HAP-1 (cell line): ENCODE measurements around the gene WSB1.

ENCODE experiments used
- DNase-seq, 2 experiments: peaks; one replicate each; pipeline ENCODE4 v3.0.0-alpha.2; 2016 to 2020; ENCODE audit warnings: low spot score in 2 of 2
- H3K27me3 ChIP-seq: fragments of 250-450 bp; sonication (Bioruptor Pico); 2 replicates; pipeline ENCODE4 v1.5.1; 2020; ENCODE audit warnings: low read depth, mild to moderate bottlenecking, moderate library complexity
- H3K36me3 ChIP-seq: fragments of 250-450 bp; sonication (Bioruptor Pico); replicated peaks from 2 replicates; pipeline ENCODE4 v1.5.1; 2020; ENCODE audit warnings: mild to moderate bottlenecking
- H3K4me1 ChIP-seq: fragments of 250-450 bp; sonication (Bioruptor Pico); 2 replicates; pipeline ENCODE4 v1.5.1; 2020; ENCODE audit warnings: mild to moderate bottlenecking
- H3K4me3 ChIP-seq: fragments of 250-450 bp; sonication (Bioruptor Pico); 2 replicates; pipeline ENCODE4 v1.5.1; 2020; ENCODE audit warnings: mild to moderate bottlenecking, moderate library complexity
- H3K9me3 ChIP-seq: fragments of 250-450 bp; sonication (Bioruptor Pico); 2 replicates; pipeline ENCODE4 v1.5.1; 2020; ENCODE audit warnings: mild to moderate bottlenecking, moderate library complexity
- in situ Hi-C: fragments of 300-500 bp; cut with MboI; formaldehyde crosslinking; loops from 3 replicates; pipeline ENCODE4 v1.14.3; 2020; ENCODE audit warnings: low sequenced_read_pairs, inconsistent platforms, mixed read lengths

Gene WSB1

GRCh38 chr17:27285516-27285915 is 8.4 kb upstream of the WSB1 start:
- in situ Hi-C loops: no loop called here
- Histone ChIP-seq H3K4me1 (no peaks in the 10 kb centered on the region), H3K27me3 (no peaks in the 10 kb centered on the region), H3K9me3 (no peaks in the 10 kb centered on the region), H3K4me3 (no peak overlapping the region), H3K36me3 (no peaks in the 10 kb centered on the region)
- no peak for DNase-seq

- in situ Hi-C loops: no loop called here
- Histone ChIP-seq H3K4me3 (no peak overlapping the region), H3K36me3 (no peaks in the 10 kb centered on the region), H3K4me1 (peaks cover under 1% of the 10 kb centered on the region), H3K27me3 (no peaks in the 10 kb centered on the region), H3K9me3 (no peaks in the 10 kb centered on the region)
- no peak for DNase-seq
Observed at GRCh38 chr17:27288183-27288582, 5.7 kb upstream of the WSB1 start.

- H3K27me3 ChIP-seq: no peaks in the 10 kb centered on the region
- H3K4me1 ChIP-seq: peaks cover 6% of the 10 kb centered on the region
- no peak overlapping the region for H3K4me3 ChIP-seq
- H3K36me3 ChIP-seq: no peaks in the 10 kb centered on the region
- no peak for DNase-seq
- in situ Hi-C loops: no loop called here
- H3K9me3 ChIP-seq: no peaks in the 10 kb centered on the region
Observed at GRCh38 chr17:27289856-27290255, 4.1 kb upstream of the WSB1 start.

GRCh38 chr17:27290916-27291598 is 2.9 kb upstream of the WSB1 start:
- no peak for DNase-seq
- in situ Hi-C loops: no loop called here
- H3K4me1 ChIP-seq: peaks cover 6% of the 10 kb centered on the region

GRCh38 chr17:27293359-27293897 is 486 bp upstream of the WSB1 start:
- no peaks in the 10 kb centered on the region for H3K27me3 ChIP-seq
- in situ Hi-C loops: no loop called here
- H3K4me1 ChIP-seq: peaks cover 10% of the 10 kb centered on the region
- no peaks in the 10 kb centered on the region for H3K9me3 ChIP-seq
- peak overlapping the region; percentile 89 for H3K4me3 ChIP-seq
- 0 out of 2 replicates have a peak, but pooled peaks cover 3% of the 10 kb centered on the region for H3K36me3 ChIP-seq
- no peak for DNase-seq

More at GRCh38 chr17:27290916-27291598, 2.9 kb upstream of the WSB1 start:
- Histone ChIP-seq H3K36me3 (0 out of 2 replicates have a peak, but pooled peaks cover 3% of the 10 kb centered on the region), H3K9me3 (no peaks in the 10 kb centered on the region), H3K4me3 (no peak overlapping the region), H3K27me3 (no peaks in the 10 kb centered on the region)

- Histone ChIP-seq H3K4me1 (peaks cover 13% of the 10 kb centered on the region), H3K9me3 (no peaks in the 10 kb centered on the region), H3K27me3 (no peaks in the 10 kb centered on the region), H3K4me3 (peak overlapping the region; percentile 89), H3K36me3 (0 out of 2 replicates have a peak, but pooled peaks cover 3% of the 10 kb centered on the region)
- in situ Hi-C loops: no loop called here
- peak; percentile 83 to 94 for DNase-seq
Observed at GRCh38 chr17:27294689-27295630, 1.0 kb downstream of the WSB1 start.

- Histone ChIP-seq H3K9me3 (no peaks in the 10 kb centered on the region), H3K27me3 (no peaks in the 10 kb centered on the region), H3K4me1 (peaks cover 13% of the 10 kb centered on the region), H3K4me3 (peak overlapping the region; percentile 89), H3K36me3 (0 out of 2 replicates have a peak, but pooled peaks cover 3% of the 10 kb centered on the region)
- DNase-seq: peak in 1 of 2 experiments; percentile 36
- in situ Hi-C loops: no loop called here
Observed at GRCh38 chr17:27295945-27296344, 2.0 kb downstream of the WSB1 start.

GRCh38 chr17:27296428-27296979 is 2.6 kb downstream of the WSB1 start:
- H3K4me3 ChIP-seq: peak overlapping the region; percentile 89
- peaks cover 13% of the 10 kb centered on the region for H3K4me1 ChIP-seq
- H3K9me3 ChIP-seq: no peaks in the 10 kb centered on the region
- no peak for DNase-seq
- in situ Hi-C loops: no loop called here
- H3K36me3 ChIP-seq: peaks cover 3% of the 10 kb centered on the region; the same call in 1 of the 2 replicates
- no peaks in the 10 kb centered on the region for H3K27me3 ChIP-seq

- in situ Hi-C loops: no loop called here
- no peak for DNase-seq
- H3K27me3 ChIP-seq: no peaks in the 10 kb centered on the region
- no peak overlapping the region for H3K4me3 ChIP-seq
- no peaks in the 10 kb centered on the region for H3K9me3 ChIP-seq
- peaks cover 7% of the 10 kb centered on the region; the same call in 1 of the 2 replicates for H3K4me1 ChIP-seq
- peaks cover 20% of the 10 kb centered on the region for H3K36me3 ChIP-seq
Observed at GRCh38 chr17:27299384-27300049, 5.6 kb downstream of the WSB1 start.

- DNase-seq: no peak
- no peak overlapping the region for H3K4me3 ChIP-seq
- no peaks in the 10 kb centered on the region for H3K9me3 ChIP-seq
- in situ Hi-C loops: no loop called here
- peaks cover 56% of the 10 kb centered on the region for H3K36me3 ChIP-seq
- no peaks in the 10 kb centered on the region for H3K27me3 ChIP-seq
- peaks cover 3% of the 10 kb centered on the region; the same call in 1 of the 2 replicates for H3K4me1 ChIP-seq
Observed at GRCh38 chr17:27303734-27304133, 9.8 kb downstream of the WSB1 start.

- H3K4me1 ChIP-seq: no peaks in the 10 kb centered on the region
- peaks cover 82% of the 10 kb centered on the region for H3K36me3 ChIP-seq
- no peaks in the 10 kb centered on the region for H3K27me3 ChIP-seq
- H3K9me3 ChIP-seq: no peaks in the 10 kb centered on the region
- in situ Hi-C loops: no loop called here
- no peak for DNase-seq
- H3K4me3 ChIP-seq: no peak overlapping the region
Observed at GRCh38 chr17:27306276-27306835, 12.4 kb downstream of the WSB1 start.

GRCh38 chr17:27310565-27311110 is 16.7 kb downstream of the WSB1 start:
- in situ Hi-C loops: no loop called here
- DNase-seq: no peak
- Histone ChIP-seq H3K27me3 (no peaks in the 10 kb centered on the region), H3K4me3 (no peak overlapping the region), H3K4me1 (no peaks in the 10 kb centered on the region), H3K36me3 (peaks cover 96% of the 10 kb centered on the region), H3K9me3 (no peaks in the 10 kb centered on the region)

GRCh38 chr17:27313301-27313700 is 19.4 kb downstream of the WSB1 start:
- Histone ChIP-seq H3K9me3 (no peaks in the 10 kb centered on the region), H3K4me1 (no peaks in the 10 kb centered on the region), H3K36me3 (peaks cover 92% of the 10 kb centered on the region), H3K4me3 (no peak overlapping the region), H3K27me3 (no peaks in the 10 kb centered on the region)
- DNase-seq: no peak
- in situ Hi-C loops: no loop called here
